GM21526 (cell line): ENCODE data around the gene NUDT19.
"Not testable (repeated sequence)": the region's sequence is repeated elsewhere in the genome, so short reads cannot be mapped to it uniquely, and the experiment has no call there.

Source experiments
- ATAC-seq: cut with Tn5 transposase; IDR thresholded peaks from one replicate; pipeline ENCODE4 v1.9.1; 2021; ENCODE audit warnings: moderate library complexity; ENCODE audit not compliant: unreplicated experiment, low FRiP score

The NUDT19 gene

DNA sequence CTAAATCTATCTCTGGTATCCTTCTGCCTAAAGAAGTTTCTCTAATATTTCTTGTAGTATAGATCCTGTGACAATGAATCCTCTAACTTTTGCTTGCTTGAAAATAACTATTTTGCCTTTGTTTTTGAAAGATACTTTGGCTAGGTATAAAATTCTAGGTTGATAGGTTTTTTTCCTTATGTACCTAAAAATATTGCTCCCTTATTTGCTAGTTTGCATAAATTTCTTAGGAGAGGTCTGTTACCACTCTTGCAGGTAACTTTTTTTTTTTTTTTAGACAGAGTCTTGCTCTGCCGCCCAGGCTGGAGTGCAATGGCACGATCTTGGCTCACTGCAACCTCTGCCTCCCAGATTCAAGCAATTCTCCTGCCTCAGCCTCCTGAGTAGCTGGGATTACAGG lies 12.4 kb downstream of the NUDT19 start:
- not testable (repeated sequence) for ATAC-seq

DNA sequence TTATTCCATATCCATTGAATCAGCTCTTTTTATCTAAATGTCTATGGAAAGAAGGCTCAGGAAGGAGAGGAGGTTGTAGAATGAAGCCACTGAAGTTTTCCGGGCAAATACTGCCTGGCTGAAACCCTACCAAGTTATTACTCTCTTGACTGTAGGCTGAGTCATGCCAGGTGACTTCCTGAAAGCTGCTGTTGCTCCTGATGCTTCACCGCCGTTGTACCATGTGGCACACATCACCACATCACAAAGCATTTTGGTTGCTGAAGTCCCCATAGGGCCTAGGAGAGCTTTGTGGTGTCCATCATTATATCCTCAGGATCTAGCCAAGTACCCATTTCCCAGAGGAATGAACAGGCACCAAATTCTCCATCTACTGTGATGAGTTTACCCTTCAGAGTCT lies 16.8 kb downstream of the NUDT19 start:
- ATAC-seq = no peak

DNA sequence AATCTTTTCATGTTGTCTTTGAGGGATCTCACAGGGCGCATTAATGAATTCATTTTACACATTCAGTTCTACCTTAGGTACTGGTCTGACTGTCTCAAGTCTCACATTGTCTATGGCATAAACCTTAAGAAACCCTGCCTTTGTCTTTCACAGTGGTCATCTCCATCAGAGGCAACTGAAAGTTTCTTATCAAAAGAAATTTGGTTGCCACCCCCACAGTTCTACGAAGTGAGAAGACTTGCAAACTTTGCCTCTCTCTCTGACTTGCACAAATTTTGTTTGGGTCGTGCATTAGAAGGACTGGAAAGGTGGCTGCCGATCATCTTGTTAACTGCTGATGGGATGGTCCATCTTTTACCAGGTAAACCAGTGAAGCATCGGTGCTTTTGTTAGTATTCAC lies 17.4 kb downstream of the NUDT19 start:
- no peak for ATAC-seq

DNA sequence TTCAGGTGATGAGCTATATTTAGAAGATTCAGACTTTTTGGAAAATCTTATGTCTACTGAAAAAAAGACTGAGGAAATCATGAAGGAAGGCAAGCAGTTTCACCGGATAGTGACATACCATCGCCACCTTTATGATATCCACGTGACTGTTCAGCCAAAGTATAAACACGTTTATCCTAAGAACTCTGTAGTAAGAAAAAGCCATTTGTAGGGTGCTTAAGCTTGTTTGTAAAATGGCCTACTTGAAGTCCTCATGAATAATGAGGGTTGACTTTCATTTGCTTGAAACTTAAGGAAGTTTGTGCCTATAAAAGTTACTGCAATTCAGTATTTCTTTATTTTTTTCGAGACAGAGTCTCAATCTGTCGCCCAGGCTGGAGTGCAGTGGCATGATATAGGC lies 20.1 kb downstream of the NUDT19 start:
- no peak for ATAC-seq

DNA sequence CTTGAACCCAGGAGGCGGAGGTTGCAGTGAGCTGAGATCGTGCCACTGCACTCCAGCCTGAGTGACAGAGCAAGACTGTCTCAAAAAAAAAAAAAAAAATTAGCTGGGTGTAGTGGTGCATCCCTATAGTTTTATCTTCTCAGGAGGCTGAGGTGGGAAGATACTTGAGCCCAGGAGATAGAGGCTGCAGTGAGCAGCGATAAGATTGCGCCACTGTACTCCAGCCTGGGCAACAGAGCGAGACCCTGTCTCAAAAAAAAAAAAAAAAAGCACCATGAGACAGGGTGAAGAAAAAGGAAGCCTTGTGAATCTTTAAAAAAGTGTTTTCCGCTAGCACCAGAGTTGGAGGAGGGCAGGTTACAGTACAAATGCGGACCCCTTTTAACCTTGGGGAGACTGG lies 24.6 kb downstream of the NUDT19 start:
- not testable (repeated sequence) for ATAC-seq

DNA sequence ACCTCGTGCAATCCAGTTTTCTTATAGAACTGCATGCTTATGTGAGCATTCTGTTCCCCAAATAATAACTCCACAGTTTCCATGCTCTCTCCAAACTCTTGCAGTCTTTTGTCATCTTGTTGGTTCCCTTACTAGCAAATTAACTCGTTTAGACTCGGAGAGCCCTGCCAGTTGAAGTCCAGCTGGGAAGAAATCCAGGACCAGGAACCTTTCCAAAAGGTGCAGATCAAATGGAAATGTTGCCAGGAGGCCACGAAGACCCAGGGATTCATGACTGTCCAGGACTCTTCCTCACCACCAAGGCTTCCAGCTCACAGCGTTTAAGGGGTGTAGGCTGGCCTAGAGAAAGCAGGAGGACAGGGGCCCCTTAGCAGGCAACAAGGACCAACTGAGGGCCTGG lies 25.9 kb downstream of the NUDT19 start:
- ATAC-seq = no peak

DNA sequence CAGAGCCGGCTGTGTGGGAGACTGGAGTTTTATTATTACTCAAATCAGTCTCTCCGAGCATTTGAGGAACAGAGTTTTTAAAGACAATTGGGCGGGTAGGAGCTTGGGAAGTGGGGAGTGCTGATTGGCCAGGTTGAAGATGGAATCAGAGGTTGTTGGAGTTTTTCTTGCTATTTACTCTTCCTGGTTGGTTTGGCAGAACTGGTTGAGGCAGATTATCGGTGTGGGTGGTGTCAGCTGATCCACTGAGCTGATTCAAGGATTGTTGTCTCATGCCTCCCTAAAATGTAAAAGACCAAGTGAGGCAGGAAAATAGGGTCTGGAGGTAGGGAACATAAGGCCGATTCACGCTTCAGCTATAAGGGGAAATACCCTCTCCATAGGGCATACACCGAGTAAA lies 26.7 kb downstream of the NUDT19 start:
- ATAC-seq = no peak

DNA sequence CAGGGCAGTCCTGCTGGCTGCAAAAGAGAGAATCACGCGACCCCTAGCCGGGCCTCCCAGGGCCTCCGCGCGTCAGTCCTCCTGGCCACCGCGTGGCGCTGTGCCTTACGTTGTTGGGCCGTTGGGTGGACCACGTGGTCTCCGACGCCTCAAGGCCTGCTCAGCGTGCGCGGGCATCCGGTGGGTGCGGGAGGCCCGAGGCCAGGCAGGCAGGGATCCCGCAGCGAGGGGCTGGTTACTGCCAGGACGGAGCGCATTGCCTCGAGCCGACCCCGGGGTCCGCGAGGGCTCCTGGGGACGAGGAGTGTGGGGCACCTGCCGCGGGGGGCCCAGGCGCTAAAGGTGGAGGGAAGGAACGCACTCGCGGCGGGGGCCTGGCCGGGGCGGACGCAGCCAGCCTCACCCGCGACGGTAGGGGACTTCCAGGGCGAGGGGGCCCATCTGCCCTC lies 28.0 kb downstream of the NUDT19 start, which contains the start of gene TDRD12:
TSS of gene TDRD12 (plus strand) at position 157 of the 449 bp plus-strand sequence. CDS start 306 bp downstream, outside the sequence.
- no peak for ATAC-seq

DNA sequence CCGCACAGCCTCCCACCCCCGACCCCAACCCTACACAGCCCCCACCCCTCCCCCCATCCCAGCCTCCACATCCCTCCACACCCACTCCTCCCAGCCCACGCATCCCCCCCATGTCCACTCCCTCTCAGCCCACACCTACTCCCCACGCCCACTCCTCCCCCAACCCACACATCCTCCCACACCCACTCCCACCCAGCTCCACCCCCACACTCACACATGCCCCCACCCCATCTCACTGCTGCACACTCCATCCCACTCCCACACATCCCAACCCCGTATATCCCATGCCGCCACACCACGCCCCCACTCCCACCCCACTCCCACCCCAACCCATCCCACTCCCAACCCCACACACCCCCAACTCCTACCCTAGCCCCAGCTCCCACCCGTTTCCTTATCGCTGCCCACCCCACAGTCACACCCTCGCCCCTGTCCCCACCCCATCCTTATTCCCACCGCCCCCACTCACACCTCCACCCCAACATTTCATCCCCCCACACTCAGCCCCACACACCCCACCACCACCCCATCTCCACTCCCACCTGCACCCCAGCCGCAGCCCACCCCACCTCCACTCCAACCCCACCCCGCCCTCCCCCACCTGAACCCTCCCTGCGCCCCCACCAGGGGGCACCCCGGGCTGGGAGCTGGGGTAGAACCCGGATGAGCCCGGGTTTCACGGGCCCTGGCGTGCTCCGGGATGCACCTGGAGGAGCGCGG lies 28.8 kb downstream of the NUDT19 start:
- ATAC-seq = no peak

DNA sequence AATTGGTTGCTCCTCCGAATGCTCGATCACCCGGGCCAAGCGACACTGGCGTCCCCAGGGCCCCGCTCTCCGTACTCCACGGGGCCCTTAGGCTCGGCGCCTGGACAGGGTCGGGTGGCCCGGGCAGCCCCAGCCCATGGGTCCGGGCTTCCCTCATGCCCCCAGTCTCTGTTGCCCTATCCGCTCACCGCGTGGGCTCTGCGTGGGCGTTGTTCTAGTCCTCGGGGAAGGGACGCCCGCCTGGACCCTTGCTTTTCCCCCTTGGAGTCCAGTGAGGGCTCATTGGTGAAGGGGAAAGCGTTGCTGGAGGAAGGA lies 29.3 kb downstream of the NUDT19 start:
- no peak for ATAC-seq

DNA sequence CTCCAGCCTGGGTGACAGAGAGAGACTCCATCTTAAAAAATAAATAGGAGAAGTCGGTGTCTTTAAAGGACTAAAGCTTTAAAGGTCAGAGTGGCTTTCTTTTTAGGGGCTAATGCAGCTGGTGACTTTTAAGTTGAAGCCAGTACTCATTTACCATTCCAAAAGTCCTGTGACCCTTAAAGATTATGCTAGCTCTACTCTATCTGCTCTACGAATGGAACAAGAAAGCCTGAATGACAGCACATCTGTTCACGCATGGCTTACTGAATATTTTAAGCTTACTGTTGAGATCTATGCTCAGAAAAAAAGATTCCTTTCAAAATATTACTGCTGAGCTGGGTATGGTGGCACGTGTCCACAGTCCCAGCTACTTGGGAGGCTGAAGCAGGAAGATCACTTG lies 44.3 kb downstream of the NUDT19 start:
- ATAC-seq = no peak

DNA sequence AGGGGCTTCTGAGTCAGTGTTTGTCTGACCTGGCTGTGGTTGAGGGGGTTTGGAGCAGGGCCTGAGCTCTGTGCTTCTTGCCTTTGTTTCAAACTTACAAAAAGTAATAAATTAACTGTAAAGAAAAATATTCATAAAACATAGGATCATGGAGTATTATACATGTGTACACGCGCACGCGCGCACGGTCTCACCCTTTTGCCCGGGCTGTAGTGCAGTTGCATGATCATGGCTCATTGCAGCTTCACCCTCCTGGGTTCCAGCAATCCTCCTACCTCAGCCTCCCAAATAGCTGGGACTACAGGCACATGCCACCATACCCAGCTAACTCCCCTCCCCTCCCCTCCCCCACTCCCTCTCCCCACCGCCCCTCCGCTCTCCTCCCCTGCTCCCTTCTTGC lies 51.4 kb downstream of the NUDT19 start:
- ATAC-seq = no peak

DNA sequence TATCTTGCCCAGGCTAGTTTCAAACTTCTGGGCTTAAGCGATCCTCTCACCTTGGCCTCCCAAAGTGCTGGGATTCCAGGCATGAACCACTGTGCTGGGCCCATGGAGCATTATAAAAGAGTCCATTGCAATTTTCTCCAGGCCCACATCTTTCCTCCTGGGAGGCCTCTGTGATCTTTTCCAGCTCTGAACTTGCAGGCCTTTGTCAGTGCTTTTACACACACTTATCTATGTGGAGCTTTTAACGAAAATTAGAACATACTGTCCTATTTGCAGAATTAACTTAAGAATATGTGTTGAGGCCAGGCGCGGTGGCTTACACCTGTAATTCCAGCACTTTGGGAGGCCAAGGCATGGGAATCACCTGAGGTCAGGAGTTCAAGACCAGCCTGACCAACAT lies 51.8 kb downstream of the NUDT19 start:
- no peak for ATAC-seq

DNA sequence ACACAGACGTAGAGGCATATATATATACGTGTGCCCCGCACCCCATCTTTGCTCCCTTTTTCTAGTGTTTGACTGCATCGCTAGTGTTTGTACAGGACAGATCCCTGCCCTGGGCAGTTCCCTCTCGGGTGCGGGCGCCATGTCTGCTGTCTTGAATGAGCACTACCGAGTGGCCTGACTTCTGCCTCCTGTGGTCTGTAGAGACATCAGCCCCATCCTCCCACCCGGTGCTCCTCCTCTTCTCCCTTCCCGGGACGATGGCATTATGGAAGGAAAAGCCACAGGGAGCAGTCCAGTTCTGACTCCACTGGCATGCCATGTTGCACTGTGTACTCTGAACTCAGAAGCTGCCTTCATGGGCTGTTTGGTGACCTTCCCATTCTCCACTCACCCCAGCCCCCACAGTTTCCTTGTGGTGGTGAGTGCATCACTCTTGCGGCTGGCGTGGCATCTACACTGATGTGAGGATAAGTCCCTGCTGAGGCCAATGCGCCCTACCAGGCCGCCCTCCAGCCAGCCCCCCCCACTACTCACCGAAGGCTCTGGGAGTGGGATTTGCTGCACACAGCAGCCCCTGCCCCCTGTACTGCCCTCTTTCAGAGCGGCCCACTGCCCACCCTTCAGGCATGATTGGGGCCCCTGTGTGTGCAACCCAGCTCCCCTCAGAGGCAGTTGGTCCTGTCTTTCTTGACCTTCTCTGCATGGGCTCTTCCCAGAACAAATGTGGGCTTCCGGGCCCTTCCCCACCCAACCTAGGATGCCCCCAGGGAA lies 53.1 kb downstream of the NUDT19 start:
- ATAC-seq = no peak

DNA sequence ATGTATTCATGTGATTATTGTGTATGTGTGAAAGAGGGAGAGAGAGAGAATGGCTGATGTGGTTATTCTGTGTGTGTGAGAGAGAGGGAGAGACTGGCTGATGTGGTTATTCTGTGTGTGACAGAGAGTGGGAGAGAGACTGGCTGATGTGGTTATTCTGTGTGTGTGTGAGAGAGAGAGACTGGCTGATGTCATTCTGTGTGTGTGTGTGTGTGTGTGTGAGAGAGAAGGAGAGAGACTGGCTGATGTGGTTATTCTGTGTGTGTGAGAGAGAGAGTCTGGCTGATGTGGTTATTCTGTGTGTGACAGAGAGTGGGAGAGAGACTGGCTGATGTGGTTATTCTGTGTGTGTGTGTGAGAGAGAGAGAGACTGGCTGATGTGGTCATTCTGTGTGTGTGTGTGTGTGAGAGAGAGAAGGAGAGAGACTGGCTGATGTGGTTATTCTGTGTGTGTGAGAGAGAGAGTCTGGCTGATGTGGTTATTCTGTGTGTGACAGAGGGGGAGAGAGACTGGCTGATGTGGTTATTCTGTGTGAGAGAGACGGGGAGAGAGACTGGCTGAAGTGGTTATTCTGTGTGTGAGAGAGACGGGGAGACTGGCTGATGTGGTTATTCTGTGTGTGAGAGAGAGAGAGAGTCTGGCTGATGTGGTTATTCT lies 54.1 kb downstream of the NUDT19 start:
- ATAC-seq = not testable (repeated sequence)

DNA sequence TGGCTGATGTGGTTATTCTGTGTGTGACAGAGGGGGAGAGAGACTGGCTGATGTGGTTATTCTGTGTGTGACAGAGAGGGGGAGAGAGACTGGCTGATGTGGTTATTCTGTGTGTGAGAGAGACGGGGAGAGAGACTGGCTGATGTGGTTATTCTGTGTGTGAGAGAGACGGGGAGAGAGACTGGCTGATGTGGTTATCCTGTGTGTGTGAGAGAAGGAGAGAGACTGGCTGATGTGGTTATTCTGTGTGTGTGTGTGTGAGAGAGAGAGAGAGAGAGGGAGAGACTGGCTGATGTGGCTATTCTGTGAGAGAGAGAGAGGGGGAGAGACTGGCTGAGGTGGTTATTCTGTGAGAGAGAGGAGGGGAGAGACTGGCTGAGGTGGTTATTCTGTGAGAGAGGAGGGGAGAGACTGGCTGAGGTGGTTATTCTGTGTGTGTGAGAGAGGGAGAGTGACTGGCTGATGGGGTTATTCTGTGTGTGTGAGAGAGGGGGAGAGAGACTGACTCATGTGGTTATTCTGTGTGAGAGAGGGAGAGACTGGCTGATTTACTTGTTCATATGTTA lies 55.1 kb downstream of the NUDT19 start:
- ATAC-seq = not testable (repeated sequence)

DNA sequence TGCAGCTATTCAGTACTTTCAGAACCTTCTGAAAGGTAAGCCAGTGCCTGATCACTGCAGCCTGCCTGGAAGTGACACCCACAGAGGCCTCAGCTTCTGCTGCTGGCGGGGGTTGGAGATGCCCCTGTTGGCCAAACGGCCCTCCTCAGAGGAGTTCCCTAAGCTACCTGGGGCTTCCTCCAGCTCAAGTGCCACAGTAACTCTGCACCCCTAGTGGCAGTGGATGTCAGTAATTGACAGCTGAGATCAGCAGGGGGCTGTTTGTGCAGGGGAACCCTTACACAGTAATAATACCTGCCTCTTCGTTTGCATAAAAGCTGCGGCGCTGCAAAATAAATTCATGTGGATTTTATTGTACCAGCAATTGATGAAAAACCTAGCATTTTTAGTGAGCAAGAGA lies 56.9 kb downstream of the NUDT19 start:
- no peak for ATAC-seq

DNA sequence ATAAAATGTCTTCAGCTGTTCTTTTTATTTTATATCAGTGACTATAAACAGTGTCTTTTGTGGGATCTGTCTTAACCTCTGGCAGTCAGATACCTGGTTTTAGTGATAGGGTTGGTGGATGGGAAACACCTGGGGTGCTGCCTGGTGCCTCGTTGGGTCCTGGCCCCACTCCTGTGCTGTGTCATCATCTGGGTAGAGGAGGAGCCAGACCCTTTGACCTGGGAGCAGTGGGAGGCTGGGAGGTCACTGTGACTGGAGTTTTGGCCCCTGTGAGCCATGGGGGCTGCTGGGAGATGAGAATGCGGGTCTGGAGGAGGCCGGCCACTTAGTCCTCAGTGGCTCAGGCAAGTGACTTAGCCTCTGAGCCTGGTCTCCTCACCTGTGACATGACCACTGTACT lies 57.3 kb downstream of the NUDT19 start:
- no peak for ATAC-seq

DNA sequence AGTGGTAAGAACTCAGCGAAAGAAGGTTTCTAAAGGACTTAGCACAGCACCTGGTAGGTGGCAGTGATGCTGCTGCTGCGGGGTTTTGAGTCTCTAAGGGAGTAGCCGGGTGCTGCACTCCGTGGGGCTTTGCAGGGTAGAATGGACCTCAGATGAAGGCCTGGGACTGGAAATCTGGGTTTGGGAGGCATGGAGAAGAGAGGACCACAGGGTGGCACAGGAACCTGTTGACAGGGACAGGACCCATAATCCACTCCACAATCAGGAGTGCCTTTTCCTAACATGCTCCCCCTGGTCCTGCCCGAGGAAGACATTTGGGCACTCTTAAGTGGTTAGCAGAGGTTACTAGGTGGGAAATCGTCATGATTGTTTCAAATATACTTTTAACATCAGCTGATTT lies 57.7 kb downstream of the NUDT19 start:
- no peak for ATAC-seq

DNA sequence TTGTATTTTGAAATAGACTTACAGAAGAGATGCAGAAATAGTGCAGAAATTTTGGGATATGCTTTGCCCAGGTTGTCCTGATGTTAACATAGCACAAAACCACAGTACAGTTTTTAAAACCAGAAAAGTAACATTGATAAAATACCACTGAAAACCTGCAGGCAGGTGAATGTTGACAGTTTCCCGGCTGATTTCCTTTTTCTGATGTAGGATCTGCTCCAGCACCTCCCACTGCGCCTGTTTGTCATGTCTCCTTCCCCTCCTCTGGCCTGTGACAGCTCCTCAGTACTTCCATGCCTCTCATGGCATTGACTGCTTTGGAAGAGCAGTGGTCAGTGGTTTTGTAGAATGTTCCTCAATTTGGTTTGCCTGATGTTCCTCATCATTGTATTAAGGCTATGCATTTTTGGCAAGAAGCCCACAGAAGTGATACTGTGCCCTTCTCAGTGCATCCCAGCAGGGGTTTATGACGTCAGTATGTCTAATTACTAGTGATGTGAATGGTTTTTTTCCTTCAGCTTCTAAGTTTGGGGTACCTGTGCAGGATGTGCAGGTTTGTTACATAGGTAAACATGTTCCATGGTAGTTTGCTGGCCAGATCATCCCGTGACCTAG lies 58.9 kb downstream of the NUDT19 start:
- no peak for ATAC-seq

DNA sequence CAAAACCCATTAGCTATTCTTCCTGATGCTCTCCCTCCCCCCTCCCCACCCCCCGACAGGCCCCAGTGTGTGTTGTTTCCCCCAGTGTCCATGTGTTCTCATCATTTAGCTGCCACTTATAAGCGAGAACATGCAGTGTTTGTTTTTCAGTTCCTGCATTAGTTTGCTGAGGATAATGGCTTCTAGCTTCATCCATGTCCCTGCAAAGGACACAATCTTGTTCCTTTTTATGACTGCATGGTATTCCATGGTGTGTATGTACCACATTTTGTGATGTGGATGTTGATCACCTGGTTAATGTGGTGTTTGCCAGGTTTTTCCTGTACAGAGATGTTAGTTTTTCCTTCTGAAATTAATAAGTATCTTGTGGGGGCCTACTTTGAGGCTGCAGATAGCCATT lies 59.4 kb downstream of the NUDT19 start:
- ATAC-seq = no peak
